HepG2 (cell line): ENCODE data around the gene ZSWIM6. TPM values are rescaled to one million over a fixed set of nuclear protein-coding genes. Genes with fewer than 3 reads are reported as not detected.

Experiments
- ATAC-seq: fragments of 200-7000 bp; cut with Tn5 transposase; 3 replicates; pipeline ENCODE4 v1.9.1; 2020; ENCODE audit warnings: mild to moderate bottlenecking, moderate library complexity
- BruUV-seq: library from RNA; stranded (reverse); fragments of 400-500 nt; replicated peaks from 2 replicates; lab custom pipeline; 2021; lab: Mats Ljungman, UMichigan
- CTCF ChIA-PET: fragments of 300-600 bp; formaldehyde crosslinking; extraction: SDS; loops from one replicate; lab custom pipeline; 2021; ENCODE audit warnings: low total read pairs, inconsistent platforms, low intra/inter-chr PET ratio; lab: Yijun Ruan, JAX
- POLR2A ChIA-PET: fragments of 350-600 bp; sonication (Branson Sonifier 250); formaldehyde crosslinking; loops from one replicate; lab custom pipeline; 2020; ENCODE audit warnings: antibody characterized with exemption, inconsistent platforms; lab: Yijun Ruan, JAX
- DNase-seq: peaks from one replicate; pipeline ENCODE4 v3.0.0-alpha.2; 2015; ENCODE audit warnings: low spot score
- FAIRE-seq: peaks from 3 replicates; lab custom pipeline; 2011; peaks lifted over from hg19 to GRCh38; lab: Jason Lieb, UNC
- H2AFZ ChIP-seq: one replicate; pipeline ENCODE4 v1.6.1; 2011; ENCODE audit warnings: low read length, inconsistent platforms
- H3K27ac ChIP-seq: fragments of 300-600 bp; 3 replicates; pipeline ENCODE4 v1.8.0; 2011; ENCODE audit warnings: mixed run types, mild to moderate bottlenecking, mixed read lengths, low read length, inconsistent platforms; ENCODE audit not compliant: insufficient read depth; ENCODE audit errors: extremely low read length
- H3K27me3 ChIP-seq, 2 experiments: fragments of 200-600 bp in 1 of 2; 2 replicates in 1 of 2; 3 replicates in 1 of 2; pipeline versions ENCODE4 v1.6.0 to v1.8.0; 2011; ENCODE audit warnings: low read length in 2 of 2, mild to moderate bottlenecking in 2 of 2, moderate library complexity in 2 of 2, inconsistent platforms in 1 of 2; ENCODE audit not compliant: insufficient read depth in 2 of 2, control insufficient read depth in 1 of 2
- H3K36me3 ChIP-seq, 2 experiments: fragments of 200-600 bp in 1 of 2; replicated peaks in 1 of 2; 2 replicates in 1 of 2; 3 replicates in 1 of 2; pipeline versions ENCODE4 v1.5.1 to v1.8.0; 2011; ENCODE audit warnings: low read length in 2 of 2, inconsistent platforms in 1 of 2; ENCODE audit not compliant: insufficient read depth in 2 of 2, control insufficient read depth in 1 of 2
- H3K4me1 ChIP-seq: 2 replicates; pipeline ENCODE4 v1.5.1; 2012; ENCODE audit warnings: low read length, inconsistent platforms; ENCODE audit not compliant: insufficient read depth
- H3K4me2 ChIP-seq: 2 replicates; pipeline ENCODE4 v1.6.0; 2011; ENCODE audit warnings: low read depth, low read length, inconsistent platforms
- H3K4me3 ChIP-seq, 3 experiments: fragments of 200-600 bp in 1 of 3; sonication (generic), shearing (Covaris generic) in 1 of 3; replicated peaks in 1 of 3; 2 replicates each; pipeline ENCODE4 v1.5.1; 2011 to 2016; ENCODE audit warnings: low read length in 3 of 3, inconsistent platforms in 2 of 3, low read depth in 2 of 3, mild to moderate bottlenecking in 2 of 3, control low read depth in 1 of 3, mixed read lengths in 1 of 3; ENCODE audit not compliant: insufficient read depth in 1 of 3
- H3K79me2 ChIP-seq: one replicate; pipeline ENCODE4 v1.6.1; 2011; ENCODE audit warnings: low read length, inconsistent platforms; ENCODE audit not compliant: insufficient read depth
- H3K9ac ChIP-seq: 2 replicates; pipeline ENCODE4 v1.6.0; 2011; ENCODE audit warnings: mild to moderate bottlenecking, low read depth, low read length, inconsistent platforms; ENCODE audit not compliant: insufficient read depth
- H3K9me3 ChIP-seq: 2 replicates; pipeline ENCODE4 v1.5.1; 2012; ENCODE audit warnings: mild to moderate bottlenecking, low read length
- H4K20me1 ChIP-seq: 2 replicates; pipeline ENCODE4 v1.6.0; 2011; ENCODE audit warnings: inconsistent platforms, mild to moderate bottlenecking, low read length, moderate library complexity; ENCODE audit not compliant: insufficient read depth
- HIVEP1 ChIP-seq: sonication (generic); formaldehyde crosslinking; IDR thresholded peaks from 2 replicates; pipeline ENCODE4 v1.4.0; 2020; ENCODE audit warnings: mild to moderate bottlenecking, missing genetic modification reagents
- JUNB ChIP-seq: sonication (generic); formaldehyde crosslinking; IDR thresholded peaks from 2 replicates; pipeline ENCODE4 v1.8.0; 2022; ENCODE audit warnings: missing genetic modification reagents, mild to moderate bottlenecking, borderline replicate concordance
- KMT2A ChIP-seq: sonication (generic); formaldehyde crosslinking; IDR thresholded peaks from 2 replicates; pipeline ENCODE4 v1.4.0; 2020; ENCODE audit warnings: missing genetic modification reagents
- RORA ChIP-seq: sonication (generic); formaldehyde crosslinking; IDR thresholded peaks from 2 replicates; pipeline ENCODE4 v1.5.0; 2020; ENCODE audit warnings: mild to moderate bottlenecking, missing genetic modification reagents, moderate library complexity
- SRSF1 ChIP-seq: fragments of 200-400 bp; formaldehyde crosslinking; optimal IDR thresholded peaks from 2 replicates; pipeline ENCODE3; 2017; ENCODE audit warnings: mild to moderate bottlenecking, low read depth, low read length, moderate library complexity
- TAF1 ChIP-seq: sonication (generic); formaldehyde crosslinking; IDR thresholded peaks from 2 replicates; pipeline ENCODE4 v1.4.0; 2020; ENCODE audit warnings: missing genetic modification reagents
- THAP11 ChIP-seq: IDR thresholded peaks from 2 replicates; pipeline ENCODE4 v1.6.1; 2016; ENCODE audit warnings: missing biosample characterization, missing genetic modification reagents
- XBP1 ChIP-seq: sonication (generic); formaldehyde crosslinking; IDR thresholded peaks from 2 replicates; pipeline ENCODE4 v1.5.0; 2020; ENCODE audit warnings: missing genetic modification reagents
- ZKSCAN5 ChIP-seq: sonication (generic); formaldehyde crosslinking; IDR thresholded peaks from 2 replicates; pipeline ENCODE4 v1.5.1; 2020; ENCODE audit warnings: mild to moderate bottlenecking, missing genetic modification reagents
- ZNF235 ChIP-seq: sonication (generic); formaldehyde crosslinking; IDR thresholded peaks from 2 replicates; pipeline ENCODE4 v1.8.1; 2023; ENCODE audit warnings: mild to moderate bottlenecking, missing genetic modification reagents, borderline replicate concordance
- ZNF282 ChIP-seq: fragments of 450-650 bp; IDR thresholded peaks from 2 replicates; pipeline ENCODE4 v1.6.1; 2018; ENCODE audit not compliant: partially characterized antibody
- ZNF543 ChIP-seq: sonication (generic); formaldehyde crosslinking; IDR thresholded peaks from 2 replicates; pipeline ENCODE4 v1.4.0; 2020; ENCODE audit warnings: mild to moderate bottlenecking, missing genetic modification reagents
- ZNF598 ChIP-seq: sonication (generic); formaldehyde crosslinking; IDR thresholded peaks from 2 replicates; pipeline ENCODE4 v1.5.1; 2020; ENCODE audit warnings: mild to moderate bottlenecking, missing genetic modification reagents, borderline replicate concordance
- ZNF891 ChIP-seq: sonication (generic); formaldehyde crosslinking; IDR thresholded peaks from 2 replicates; pipeline ENCODE4 v1.5.0; 2020; ENCODE audit warnings: mild to moderate bottlenecking, missing genetic modification reagents
- WGBS: methylation state at CpG from one replicate; pipeline ENCODE4 v1.1.6; 2017; ENCODE audit warnings: low lambda C conversion rate; 5-methylcytosine and 5-hydroxymethylcytosine counted together
- in situ Hi-C: cut with HindIII; loops from 2 replicates; pipeline ENCODE4 v1.10.0; 2017; ENCODE audit warnings: low pct_unique_long_range_greater_than_20kb; ENCODE audit not compliant: extremely low pct_ligation_motif_present
- intact Hi-C: fragments of 100-400 bp; cut with micrococcal nuclease; formaldehyde crosslinking; loops from one replicate; pipeline ENCODE4 v1.10.0; 2022; ENCODE audit not compliant: unreplicated experiment
- polyA plus RNA-seq, 8 experiments: library from polyadenylated mRNA; depleted of rRNA in 3 of 8; stranded (reverse) in 7 of 8; unstranded in 1 of 8; fragments of >200 nt; fragmentation: Illumina TruSeq in 4 of 8; extraction: Trizol in 4 of 8; gene quantifications; 2 replicates each; pipeline versions ENCODE4 v1.2.1 to v1.2.3, GENCODE V29; 2011 to 2016; ENCODE audit warnings: low read depth in 4 of 8, missing spikeins in 1 of 8, mixed read lengths in 1 of 8; ENCODE audit not compliant: insufficient read depth in 1 of 8
- total RNA-seq, 5 experiments: library from RNA; depleted of rRNA; stranded (reverse); fragments of >200 nt; fragmentation: Illumina TruSeq; extraction: Trizol; gene quantifications; 2 replicates each; pipeline ENCODE4 v1.2.3, GENCODE V29; 2016; ENCODE audit warnings: low read depth in 1 of 5
- TF ChIP-seq, protein P1 (sequence below): sonication (generic); formaldehyde crosslinking; conservative IDR thresholded peaks from 2 replicates; pipeline ENCODE4 v1.4.0; 2020; ENCODE audit warnings: missing genetic modification reagents
- TF ChIP-seq, protein P2 (sequence below): sonication (generic); formaldehyde crosslinking; IDR thresholded peaks from 2 replicates; pipeline ENCODE4 v1.8.0; 2022; ENCODE audit warnings: missing genetic modification reagents, mild to moderate bottlenecking, borderline replicate concordance
- TF ChIP-seq, protein P3 (sequence below): sonication (generic); formaldehyde crosslinking; IDR thresholded peaks from 2 replicates; pipeline ENCODE4 v1.8.0; 2022; ENCODE audit warnings: mild to moderate bottlenecking, missing genetic modification reagents; ENCODE audit not compliant: insufficient replicate concordance
- TF ChIP-seq, protein P4 (sequence below): sonication (generic); formaldehyde crosslinking; IDR thresholded peaks from 2 replicates; pipeline ENCODE4 v1.9.0; 2021; ENCODE audit warnings: missing genetic modification reagents, borderline replicate concordance

The ZSWIM6 gene
- total and polyA plus RNA-seq, 2 of the 13 experiments (the other 11 are each of a cell fraction or from before 2014, with no cell fraction given), result 0.82 to 1.9 TPM

DNA sequence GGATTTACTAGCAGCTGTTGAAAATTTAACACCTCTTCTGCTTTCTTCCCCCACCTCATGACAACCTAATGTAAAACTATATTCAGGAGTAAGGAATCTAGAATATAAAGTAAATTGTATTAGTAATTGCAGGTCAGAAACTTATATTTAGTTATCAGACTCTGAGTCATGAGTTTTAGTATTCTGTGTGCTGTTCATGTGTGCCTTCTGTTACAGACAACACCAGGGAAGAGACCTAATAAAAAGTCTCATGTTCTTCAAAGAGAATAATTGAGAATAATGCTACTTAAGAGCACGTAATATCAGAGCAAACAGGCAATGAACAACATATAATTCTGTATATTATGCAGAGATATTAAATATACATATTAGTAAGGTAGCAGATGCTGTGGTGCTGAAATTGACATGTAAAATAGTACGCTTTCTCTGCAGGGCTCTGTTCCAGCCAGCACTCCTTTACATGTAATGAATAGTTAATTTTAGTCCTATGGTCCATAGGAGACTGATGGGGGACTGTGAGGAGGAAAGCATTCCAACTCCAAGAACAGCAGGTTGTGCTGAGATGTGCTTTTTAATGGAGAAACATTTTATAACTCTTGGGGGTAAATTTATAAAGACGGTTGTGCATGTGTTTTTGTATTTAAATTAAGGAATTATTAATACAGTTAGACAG lies 106.4 kb downstream of the ZSWIM6 start (continued):
- TF ChIP-seq ZNF235 (CRISPR knock-in tag), result no peak
- TF ChIP-seq JUNB (CRISPR knock-in tag), result no peak

DNA sequence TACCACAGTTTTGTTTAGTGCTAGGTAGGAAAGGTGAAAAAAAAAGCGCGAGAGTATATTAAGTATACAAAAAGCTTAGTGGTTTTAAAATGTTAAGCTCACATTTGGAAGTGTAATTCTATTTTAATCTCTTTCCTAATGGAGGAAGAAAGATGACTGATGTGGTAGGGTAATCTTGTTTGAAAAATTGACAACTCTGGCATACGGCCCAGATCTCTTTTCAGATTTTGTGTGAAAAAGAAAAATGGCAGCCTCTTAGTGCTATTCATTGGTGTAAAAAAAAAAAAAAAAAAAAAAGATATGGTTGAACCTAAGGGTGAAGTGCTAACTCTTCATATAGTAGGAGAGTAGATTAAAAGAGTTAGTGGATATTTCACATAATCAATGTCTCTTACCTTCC lies 108.0 kb downstream of the ZSWIM6 start:
- H3K9me3 ChIP-seq, result peaks cover 22% of the 10 kb centered on the region
- DNase-seq (no peak), FAIRE-seq (no peak), ATAC-seq (no peak)
- intact Hi-C loops (no loop called here), in situ Hi-C loops (no loop called here)
- ChIA-PET CTCF (no interaction called here), POLR2A (no interaction called here)
- H3K4me3 ChIP-seq, result no peak overlapping the region
- BruUV-seq, result no TSS peak
- H3K4me1 ChIP-seq, result no peaks in the 10 kb centered on the region
- H3K27ac ChIP-seq, result no peak overlapping the region
- WGBS, result 49% methylated on average over 3 of the region's 3 CpGs
- no peaks in the 10 kb centered on the region for H3K36me3 ChIP-seq
- H3K4me2 ChIP-seq, result no peak overlapping the region
- H2AFZ ChIP-seq, result no peak overlapping the region
- no peaks in the 10 kb centered on the region for H4K20me1 ChIP-seq
- H3K79me2 ChIP-seq, result no peaks in the 10 kb centered on the region
- no peak overlapping the region for H3K9ac ChIP-seq
- no peaks in the 10 kb centered on the region for H3K27me3 ChIP-seq
- TF ChIP-seq, protein P1, sequence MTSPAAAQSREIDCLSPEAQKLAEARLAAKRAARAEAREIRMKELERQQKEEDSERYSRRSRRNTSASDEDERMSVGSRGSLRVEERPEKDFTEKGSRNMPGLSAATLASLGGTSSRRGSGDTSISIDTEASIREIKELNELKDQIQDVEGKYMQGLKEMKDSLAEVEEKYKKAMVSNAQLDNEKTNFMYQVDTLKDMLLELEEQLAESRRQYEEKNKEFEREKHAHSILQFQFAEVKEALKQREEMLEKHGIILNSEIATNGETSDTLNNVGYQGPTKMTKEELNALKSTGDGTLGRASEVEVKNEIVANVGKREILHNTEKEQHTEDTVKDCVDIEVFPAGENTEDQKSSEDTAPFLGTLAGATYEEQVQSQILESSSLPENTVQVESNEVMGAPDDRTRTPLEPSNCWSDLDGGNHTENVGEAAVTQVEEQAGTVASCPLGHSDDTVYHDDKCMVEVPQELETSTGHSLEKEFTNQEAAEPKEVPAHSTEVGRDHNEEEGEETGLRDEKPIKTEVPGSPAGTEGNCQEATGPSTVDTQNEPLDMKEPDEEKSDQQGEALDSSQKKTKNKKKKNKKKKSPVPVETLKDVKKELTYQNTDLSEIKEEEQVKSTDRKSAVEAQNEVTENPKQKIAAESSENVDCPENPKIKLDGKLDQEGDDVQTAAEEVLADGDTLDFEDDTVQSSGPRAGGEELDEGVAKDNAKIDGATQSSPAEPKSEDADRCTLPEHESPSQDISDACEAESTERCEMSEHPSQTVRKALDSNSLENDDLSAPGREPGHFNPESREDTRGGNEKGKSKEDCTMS (CRISPR knock-in tag), result no peak
- TF ChIP-seq TAF1 (CRISPR knock-in tag), result no peak
- TF ChIP-seq, protein P2, sequence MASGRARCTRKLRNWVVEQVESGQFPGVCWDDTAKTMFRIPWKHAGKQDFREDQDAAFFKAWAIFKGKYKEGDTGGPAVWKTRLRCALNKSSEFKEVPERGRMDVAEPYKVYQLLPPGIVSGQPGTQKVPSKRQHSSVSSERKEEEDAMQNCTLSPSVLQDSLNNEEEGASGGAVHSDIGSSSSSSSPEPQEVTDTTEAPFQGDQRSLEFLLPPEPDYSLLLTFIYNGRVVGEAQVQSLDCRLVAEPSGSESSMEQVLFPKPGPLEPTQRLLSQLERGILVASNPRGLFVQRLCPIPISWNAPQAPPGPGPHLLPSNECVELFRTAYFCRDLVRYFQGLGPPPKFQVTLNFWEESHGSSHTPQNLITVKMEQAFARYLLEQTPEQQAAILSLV (CRISPR knock-in tag), result no peak
- TF ChIP-seq XBP1 (CRISPR knock-in tag), result no peak
- no peak for TF ChIP-seq RORA (CRISPR knock-in tag)
- no peak for TF ChIP-seq HIVEP1 (CRISPR knock-in tag)
- no peak for TF ChIP-seq THAP11 (CRISPR knock-in tag)
- TF ChIP-seq, protein P3, sequence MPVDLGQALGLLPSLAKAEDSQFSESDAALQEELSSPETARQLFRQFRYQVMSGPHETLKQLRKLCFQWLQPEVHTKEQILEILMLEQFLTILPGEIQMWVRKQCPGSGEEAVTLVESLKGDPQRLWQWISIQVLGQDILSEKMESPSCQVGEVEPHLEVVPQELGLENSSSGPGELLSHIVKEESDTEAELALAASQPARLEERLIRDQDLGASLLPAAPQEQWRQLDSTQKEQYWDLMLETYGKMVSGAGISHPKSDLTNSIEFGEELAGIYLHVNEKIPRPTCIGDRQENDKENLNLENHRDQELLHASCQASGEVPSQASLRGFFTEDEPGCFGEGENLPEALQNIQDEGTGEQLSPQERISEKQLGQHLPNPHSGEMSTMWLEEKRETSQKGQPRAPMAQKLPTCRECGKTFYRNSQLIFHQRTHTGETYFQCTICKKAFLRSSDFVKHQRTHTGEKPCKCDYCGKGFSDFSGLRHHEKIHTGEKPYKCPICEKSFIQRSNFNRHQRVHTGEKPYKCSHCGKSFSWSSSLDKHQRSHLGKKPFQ (CRISPR knock-in tag), result no peak
- no peak for TF ChIP-seq ZNF598 (CRISPR knock-in tag)
- TF ChIP-seq ZNF282, result no peak
- TF ChIP-seq KMT2A (CRISPR knock-in tag), result no peak
- TF ChIP-seq ZKSCAN5 (CRISPR knock-in tag), result no peak
- TF ChIP-seq, protein P4, sequence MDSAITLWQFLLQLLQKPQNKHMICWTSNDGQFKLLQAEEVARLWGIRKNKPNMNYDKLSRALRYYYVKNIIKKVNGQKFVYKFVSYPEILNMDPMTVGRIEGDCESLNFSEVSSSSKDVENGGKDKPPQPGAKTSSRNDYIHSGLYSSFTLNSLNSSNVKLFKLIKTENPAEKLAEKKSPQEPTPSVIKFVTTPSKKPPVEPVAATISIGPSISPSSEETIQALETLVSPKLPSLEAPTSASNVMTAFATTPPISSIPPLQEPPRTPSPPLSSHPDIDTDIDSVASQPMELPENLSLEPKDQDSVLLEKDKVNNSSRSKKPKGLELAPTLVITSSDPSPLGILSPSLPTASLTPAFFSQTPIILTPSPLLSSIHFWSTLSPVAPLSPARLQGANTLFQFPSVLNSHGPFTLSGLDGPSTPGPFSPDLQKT (CRISPR knock-in tag), result no peak
- TF ChIP-seq ZNF543, result no peak
- no peak for TF ChIP-seq ZNF891 (CRISPR knock-in tag)
- no peak for TF ChIP-seq SRSF1
